Fibroblast of peridontal ligament (primary cell): ENCODE measurements around the gene CHN2.

Source experiments
- DNase-seq: peaks from one replicate; pipeline ENCODE4 v3.0.0-alpha.2; 2010; ENCODE audit errors: extremely low read depth

The CHN2 gene

DNA sequence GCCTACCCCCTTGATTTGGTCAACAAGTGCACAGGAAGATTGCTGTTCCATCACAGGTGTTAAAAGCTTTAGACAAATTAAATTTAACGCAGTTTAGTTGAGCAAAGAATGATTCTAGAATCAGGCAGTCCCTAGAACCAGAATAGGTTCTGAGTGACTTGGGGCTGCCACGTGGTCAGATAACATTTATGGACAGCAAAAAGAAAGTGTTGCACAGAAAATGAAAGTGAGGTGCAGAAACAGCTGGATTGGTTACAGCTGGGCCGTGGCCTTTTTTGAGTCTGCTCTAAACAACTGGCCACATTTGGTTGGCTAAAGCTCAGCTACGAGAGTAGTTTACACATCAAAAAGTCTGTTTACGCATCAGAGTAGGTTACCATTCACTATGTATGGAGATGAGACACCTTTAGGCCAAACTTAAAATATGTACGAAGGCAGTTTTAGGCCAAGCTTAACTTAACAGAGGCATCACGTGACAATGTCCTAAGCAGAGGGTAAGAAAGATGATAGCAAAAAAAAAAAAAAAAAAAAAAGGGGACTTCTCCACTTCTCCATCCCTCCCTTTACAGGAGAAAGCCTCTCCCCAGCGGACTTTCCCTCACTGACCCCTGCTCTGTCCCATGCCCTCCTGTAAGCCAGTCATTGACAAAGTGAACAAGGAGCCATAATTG, 235.8 kb downstream of the CHN2 start:
- DNase-seq, result no peak

DNA sequence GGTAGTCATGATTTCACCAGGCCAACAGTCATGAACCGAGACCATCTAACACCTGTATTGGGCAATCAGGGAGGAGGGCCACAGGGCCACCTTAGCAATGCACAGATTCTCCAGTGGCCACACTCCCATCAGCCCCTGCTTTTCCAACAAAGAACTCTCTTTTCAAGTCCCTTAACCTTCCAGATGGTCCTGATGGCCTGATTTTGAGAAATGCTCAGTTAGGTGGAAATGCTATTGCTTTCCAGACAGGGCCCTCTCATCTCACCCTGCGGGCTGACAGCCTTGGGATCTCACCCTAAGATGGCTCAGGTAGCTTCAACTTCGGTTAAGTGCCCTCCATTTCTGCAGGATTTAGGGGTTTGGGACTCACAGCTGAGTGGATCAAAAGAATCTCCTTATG, 237.1 kb downstream of the CHN2 start:
- DNase-seq, result no peak

DNA sequence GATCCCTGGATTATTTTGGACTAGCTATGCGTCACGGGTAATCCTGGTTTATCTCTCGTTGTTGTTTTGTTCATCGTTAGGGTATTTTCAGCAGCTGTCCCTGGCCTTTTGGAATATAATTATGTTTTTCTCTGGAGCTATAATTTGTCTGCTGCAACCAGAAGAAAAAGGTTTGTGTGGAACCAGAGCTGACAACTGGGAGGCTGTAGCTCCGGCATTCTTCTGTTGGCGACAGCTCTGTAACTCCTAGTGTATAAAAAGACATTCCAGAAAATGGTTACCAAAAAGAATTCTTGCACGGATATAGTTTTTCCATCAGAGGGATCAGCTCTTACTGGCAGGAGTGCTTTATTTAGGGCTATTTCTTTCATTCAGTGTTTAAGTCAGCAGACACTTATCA, 238.1 kb downstream of the CHN2 start:
- DNase-seq, result no peak

DNA sequence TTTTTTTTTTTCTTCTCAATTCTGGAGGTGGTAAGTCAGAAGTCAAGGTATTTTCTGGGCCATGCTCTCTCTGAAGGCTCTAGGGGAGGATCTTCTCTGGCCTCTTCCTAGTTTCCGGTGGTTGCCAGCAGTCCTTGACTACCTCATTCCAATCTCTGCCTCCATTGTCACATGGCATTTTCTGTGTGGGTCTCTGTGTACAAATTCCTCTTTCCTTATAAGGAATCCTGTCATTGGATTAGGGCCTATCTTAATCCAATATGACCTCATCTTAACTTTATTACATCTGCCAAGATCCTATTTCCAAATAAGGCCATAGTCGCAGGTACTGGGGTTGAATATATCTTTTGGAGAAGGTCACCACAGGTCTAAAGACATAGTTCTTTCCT, 239.8 kb downstream of the CHN2 start:
- no peak for DNase-seq

DNA sequence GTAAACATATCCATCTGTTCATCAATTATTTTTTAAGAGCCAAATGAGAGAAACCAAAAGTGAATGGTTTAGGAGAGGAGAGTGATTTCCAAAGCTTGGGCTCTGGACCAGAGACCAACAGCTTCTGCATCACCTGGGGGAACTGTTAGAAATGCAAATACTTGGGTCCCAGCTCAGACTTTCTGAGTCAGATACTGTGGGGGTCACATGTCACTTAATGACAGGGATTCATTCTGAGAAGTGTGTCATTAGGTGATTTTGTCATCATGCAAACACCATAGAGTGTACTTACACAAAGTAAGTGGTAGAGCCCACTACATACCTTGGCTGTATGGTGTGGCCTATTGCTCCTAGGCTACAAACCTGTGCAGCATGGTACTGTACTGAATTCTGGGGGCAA, 240.6 kb downstream of the CHN2 start:
- DNase-seq, result no peak

DNA sequence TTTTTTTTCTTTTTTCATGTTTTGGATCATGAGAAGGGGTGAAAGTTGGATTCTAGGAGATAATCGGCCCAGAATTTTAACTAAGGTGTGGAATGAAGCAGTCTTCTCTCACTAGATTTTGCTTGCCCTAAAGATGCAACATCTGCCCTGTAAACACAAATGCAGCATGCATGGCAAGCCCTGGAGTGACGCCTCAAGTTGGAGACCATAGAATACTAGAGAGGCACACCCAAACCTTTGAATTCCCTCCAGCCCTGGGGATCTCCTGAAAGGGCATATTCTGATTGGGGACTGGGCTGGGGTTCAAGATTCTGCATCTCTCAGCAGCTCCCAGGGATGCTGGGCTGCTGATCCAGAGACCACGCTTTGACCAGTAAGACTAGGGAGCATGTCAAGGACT, 241.3 kb downstream of the CHN2 start:
- no peak for DNase-seq

DNA sequence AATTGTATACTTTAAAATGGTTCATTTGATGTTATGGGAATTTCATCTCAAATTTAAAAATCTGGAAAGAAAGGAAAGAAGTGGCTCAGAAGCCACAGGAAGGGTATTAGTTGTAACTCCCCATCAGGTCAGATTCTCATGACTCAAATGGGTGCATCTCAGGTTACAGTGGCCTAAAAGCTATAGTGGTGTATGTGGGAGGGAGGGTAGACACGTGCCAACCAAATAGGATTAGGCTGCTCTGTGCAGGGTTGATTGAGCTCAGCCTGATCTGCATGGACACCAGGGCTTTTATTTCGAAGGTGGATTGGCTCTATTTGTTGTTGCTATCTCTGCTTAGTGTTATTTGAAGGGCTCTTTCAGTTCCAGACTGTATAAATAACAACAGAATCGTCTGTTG, 247.6 kb downstream of the CHN2 start:
- DNase-seq, result no peak

DNA sequence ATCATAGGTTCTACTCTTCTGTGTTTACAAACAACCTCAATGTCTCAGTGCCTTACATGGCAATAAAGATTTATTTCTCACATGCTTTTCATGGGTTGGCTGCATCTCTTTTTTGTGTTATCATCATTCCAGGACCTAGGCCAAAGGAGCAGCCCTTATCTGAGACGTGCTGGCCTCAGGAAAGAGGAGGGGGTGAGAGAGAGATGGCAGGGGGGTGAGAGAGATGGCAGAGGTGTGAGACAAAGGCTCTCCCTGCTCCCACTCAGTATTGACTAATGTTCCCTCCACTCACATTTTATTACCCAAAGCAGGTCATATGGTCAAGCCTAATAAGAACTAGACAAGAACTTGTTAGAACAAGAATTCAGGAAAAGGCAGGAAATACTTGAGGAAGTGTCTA, 249.0 kb downstream of the CHN2 start:
- no peak for DNase-seq

DNA sequence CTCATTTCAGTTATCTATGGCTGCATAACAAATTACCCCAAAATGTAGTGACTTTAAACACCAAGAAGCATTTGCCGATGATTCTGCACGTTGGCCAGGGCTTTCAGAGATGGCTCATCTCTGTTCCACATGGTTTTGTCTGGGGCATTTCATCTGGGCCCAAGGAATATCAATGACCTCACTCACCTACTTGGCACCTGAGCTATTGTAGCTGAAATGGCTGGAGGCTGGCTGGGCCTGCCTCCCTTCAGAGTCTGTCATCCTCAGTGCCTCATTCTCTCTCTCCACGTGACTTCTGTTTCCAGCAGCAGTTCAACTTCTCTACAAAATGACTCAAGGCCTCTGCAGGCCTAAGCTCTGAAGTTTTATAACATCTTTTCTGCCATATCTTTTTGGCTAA, 249.7 kb downstream of the CHN2 start:
- DNase-seq, result no peak

DNA sequence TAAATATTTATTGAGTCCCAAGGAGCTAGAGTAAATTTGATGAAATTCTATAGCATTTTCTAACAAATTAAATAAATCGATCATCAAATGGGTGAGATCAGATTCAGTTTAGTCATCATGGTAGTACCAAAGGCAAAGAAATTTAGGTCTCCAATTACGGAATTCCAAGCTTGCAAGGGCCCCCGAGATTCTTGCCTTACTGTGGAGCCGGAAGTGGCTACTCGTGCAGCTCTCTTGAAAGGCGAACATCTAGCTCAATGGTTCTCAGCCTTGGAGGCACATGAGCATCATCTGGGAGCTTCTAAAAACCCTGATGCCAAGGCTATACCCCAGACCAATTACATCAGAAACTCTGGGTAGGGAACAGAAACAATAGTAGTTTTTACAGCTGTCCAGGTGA, 251.2 kb downstream of the CHN2 start:
- DNase-seq, result no peak

DNA sequence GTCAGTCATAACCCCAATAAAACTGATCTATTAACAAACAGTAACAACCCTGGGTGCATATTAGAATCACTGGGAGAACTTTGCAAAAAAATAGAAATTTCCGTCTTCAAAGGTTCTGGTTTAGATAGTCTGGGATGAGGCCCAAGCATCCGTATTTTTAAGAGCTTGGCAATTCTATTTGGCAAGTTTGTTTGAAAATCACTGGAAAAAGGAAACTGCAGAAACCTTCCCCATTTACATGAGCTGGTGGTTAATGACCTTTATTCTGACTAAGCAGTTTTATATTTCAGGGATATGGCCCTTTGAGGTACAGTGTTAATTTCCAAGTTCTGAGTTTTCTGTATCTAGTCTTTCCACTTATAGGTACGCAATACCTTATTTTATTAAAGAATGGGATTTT, 253.3 kb downstream of the CHN2 start:
- DNase-seq, result no peak

DNA sequence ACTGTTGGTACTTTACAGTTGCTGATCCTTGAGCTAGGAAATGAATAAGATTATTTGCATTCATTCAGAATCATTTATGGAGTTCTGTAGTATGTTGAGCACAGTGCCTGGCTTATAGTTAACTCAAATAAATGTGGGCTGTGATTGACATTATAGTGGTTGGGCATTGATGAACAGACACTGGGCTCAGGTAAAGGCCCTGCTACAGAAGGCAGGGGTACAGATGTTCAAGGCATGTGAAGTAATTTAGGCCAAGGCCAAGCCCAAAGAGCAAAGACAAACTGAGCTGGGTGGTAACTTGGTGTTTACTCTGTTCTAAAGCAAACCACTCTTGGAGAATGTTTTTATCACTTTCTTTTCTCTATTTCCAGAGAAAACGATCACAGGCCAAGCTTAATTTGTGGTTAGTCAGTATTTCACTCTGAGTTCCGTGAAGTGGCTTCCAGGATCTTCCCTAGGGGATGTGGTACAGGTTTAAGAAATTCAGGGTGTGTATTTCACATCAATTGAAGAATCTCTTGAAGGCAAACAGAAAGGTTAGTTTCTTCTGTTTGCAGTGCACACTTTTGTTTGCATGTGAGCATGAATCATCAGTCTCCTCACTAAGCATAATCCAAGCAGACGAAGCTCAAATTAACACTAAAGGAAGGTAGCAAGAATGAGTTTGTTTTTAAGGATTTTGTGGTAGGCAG, 255.1 kb downstream of the CHN2 start:
- no peak for DNase-seq

DNA sequence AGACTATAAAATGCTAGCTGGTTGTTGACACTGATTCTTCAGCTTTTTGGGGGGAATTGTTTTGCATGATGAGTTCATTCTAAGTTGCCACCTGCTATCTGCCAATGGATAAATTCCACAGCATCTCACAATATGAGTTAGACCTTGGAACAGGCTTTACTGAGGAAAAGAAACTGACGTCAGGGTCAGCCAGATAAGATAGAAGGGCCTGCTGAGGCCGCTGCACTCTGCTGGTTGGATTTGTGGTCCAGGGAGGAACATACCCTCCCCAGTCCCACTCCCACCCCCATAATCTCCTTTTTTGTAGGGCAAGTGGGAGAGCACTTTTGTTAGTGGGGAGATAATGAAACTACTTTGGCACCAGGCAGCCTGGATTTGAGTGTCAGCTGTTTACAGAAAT, 258.4 kb downstream of the CHN2 start:
- DNase-seq, result no peak

DNA sequence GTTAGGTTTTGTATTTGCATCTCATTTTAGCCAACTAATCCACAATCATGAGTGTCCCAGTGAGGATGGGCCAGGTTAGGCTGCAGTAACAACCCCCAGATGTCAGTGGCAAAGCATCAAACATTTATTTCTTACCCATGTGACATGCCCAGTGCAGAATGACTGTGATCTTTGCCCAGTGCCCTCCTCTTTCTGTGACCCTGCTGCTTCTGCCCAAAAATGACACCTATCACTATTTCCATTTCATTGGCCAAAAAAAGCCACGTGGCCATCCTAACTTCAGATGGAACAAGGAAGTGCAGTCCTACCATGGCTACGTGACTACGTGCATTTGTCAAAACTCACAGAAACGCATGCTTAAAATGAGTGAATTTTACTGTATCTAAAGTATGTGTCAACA, 259.9 kb downstream of the CHN2 start:
- no peak for DNase-seq

DNA sequence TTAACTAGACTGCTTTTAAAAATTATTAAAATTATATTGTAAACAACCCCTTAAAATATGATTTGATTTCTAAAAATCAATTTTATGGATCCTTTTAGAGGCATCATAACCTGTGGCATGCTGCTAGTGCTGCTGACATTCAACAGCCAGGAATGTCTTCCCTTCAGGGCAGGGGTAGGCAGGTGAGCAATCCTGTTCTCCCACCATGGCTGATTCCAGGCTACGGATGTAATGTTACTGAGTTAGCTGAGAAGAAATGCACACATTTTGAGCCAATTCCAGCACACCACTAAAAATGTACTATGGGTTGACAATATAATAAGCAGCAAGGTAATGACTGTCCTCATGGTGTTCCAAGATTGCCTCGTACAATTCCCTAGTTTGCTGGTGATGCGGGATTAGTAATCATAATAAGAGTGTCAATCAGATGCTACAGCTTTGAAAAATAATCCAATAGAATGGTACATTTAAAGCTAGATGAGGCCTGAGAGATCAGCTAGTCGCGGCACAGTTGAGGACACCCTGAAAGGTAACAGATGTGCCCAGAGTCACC, 260.4 kb downstream of the CHN2 start:
- no peak for DNase-seq

DNA sequence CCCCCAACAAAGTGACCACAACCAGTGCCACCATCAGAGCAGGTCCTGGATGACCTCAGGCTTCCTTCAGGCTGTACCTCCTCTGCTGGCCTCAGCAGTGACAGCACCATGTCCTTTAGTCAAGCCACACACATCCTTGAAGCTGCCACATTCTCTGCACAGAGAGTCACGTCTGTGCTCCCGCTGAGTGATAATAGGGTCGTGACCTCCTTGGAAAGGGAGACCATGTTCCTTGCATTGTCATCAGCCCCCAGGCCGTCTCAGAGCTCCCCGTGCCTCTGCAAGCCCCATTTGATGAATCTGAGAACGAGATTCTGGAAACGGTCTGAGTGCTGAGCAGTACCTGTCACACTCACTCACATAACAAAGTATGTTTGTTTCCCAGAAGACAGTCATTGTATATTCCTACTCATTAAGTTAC, 262.6 kb downstream of the CHN2 start:
- DNase-seq, result no peak

DNA sequence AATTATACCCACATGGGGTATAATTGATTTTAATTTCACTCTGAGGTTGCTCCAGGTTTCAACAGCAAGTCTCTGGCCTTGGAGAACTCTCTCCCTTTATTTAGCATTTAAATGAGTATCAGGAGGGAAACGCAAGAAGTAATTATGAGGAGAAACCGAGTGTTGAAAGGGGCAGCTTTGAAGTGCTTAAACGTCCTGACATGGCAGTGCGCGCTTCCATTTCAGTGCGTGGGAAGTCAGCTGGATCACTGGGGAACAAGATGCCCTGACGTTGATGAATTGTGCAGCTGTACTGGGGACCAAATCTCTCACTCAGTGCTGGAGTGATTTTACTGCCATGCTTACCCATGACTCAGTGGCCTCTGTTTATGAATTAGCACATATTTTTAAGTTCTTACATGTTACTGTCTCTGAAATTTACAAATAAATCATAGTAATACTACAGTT, 263.0 kb downstream of the CHN2 start:
- no peak for DNase-seq

DNA sequence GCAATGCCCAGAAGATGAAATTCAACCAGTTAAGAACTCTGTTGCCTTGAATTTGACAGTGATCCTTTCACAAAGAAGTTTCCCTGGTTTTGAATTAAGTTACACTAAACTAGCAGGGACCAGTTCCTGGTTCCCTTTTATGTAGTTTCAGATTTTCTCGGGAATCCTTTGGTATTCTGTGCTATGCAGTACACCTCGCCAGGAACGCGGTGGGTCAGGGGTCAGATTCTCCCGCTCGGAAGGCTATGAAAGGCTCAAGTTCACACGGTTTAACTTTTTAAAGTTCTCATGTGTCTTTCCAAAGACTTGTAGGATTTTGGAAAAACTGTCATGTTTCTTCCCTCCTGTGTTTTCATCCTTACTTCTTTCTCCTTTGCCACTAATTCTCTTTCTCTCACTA, 264.4 kb downstream of the CHN2 start:
- DNase-seq, result no peak

DNA sequence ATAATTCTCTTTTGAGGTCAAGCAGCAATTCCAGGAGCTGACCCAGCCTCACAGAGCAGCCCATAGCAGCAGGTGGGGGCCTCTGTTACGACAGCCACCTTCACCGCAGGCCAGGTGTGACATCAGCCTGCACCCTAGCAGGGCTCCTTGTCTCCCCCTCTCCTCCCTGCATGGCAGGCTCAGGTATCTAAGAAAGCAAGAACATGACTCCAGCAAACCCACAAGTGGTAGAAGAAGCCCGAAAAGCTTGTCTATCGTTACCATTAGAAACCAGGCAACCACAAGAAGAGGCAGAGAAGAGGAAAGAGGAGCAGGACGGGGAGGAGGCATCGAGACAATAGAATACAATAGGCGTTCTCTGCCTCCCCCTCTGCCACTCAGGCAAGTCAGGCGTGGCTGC, 265.0 kb downstream of the CHN2 start:
- no peak for DNase-seq

DNA sequence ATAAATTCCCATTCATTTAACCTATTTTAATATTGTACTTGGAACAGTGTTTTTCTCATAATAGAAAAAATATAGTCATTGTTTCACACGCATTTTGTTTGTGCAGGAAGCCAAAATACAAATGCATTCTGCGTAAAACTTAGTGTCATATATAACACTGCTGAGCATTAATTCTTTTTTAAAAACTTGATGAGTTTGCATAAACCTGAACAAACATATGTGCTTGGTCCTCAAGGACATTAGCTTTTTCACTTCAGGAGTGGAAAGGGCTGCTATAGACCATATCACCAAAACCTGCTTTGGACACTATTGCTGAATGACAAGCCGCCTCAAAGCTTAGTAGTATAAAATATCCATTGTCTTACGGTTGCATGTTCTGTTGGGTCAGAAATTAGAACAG, 267.4 kb downstream of the CHN2 start:
- DNase-seq, result no peak

DNA sequence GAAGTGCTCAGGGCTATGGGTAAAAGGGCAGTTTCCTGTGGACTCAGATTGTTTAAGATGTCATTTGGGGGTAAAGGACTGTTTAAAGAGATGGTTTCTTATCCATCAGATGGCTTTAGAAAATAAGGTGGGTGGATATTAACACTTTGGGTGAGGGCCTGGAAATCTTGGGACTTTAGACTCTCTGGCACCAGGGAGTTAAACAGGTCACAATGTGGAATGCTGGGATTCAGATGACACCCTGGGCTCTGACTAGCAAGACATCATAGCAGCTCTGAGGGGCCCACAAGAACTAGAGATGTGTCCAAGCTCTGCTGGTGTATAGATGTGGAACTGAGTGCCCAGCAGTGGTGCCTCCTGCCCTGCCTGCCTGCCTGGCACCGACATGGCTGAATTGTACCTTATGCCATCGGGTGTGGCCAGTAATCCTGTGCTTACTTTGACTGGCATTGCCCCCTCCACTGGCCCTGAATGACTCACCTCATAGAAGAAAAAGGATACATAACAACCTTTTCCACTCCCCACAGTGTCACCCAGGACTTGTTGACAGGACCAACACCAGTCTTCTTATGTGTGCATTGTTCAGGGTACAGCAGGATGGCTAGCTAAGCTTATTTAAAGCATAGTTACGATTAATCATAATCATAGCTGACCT, 269.1 kb downstream of the CHN2 start:
- no peak for DNase-seq

DNA sequence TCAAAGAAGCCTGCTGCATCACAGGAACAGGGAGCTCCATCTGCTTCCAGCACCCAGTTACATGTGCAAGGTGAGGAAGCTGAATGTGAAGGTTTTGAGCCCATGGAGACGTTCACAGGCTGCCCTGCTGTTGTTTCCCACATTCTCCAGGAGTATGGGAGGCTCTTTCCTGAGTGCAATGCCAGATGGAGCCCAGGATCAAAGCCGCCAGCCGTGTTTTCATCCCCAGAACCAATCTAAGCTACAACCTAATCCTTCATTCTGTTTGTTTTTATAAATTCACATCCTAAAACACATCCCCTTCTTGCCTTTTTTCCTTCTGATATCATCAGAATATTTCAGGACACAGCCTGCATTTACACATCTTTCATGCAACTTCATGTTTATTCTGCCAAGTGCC, 270.2 kb downstream of the CHN2 start:
- no peak for DNase-seq
